Metanephros (tissue), 1 donor: Measurements from ENCODE around the gene FGF22. TPM values are rescaled to one million over a fixed set of nuclear protein-coding genes. Genes with fewer than 3 reads are reported as not detected.

Source experiments
- total RNA-seq: library from RNA; depleted of rRNA; stranded (reverse); fragments of >200 nt; gene quantifications from one replicate; pipeline ENCODE4 v1.2.3, GENCODE V29; 2014

The FGF22 gene
- total RNA-seq, result 0.88 TPM

GRCh38 chr19:639253-640160 lies at the start of gene FGF22:
Gene FGF22 (plus strand): TSS chr19:639879. CDS start chr19:639926, 47 bp downstream.

GRCh38 chr19:633068-633785 lies 6.5 kb upstream of the FGF22 start, which contains the start of gene POLRMT:
Gene POLRMT (minus strand): TSS chr19:633537. CDS start chr19:633512, 25 bp downstream.

GRCh38 chr19:662962-663681 lies 23.4 kb downstream of the FGF22 start, which contains the start of gene RNF126:
Gene RNF126 (minus strand): TSS chr19:663214. CDS start chr19:663121, 93 bp downstream.

GRCh38 chr19:676339-677105 lies 36.8 kb downstream of the FGF22 start, which contains the start of gene FSTL3:
Gene FSTL3 (plus strand): TSS chr19:676392. CDS start chr19:676424, 32 bp downstream.

Other genes starting within 250 kb of the FGF22 start
- gene C2CD4C, start 230.7 kb upstream of the FGF22 start, total RNA-seq, result 1.6 TPM
- 30.6 TPM for gene SHC2, start 178.8 kb upstream of the FGF22 start, total RNA-seq
- gene MADCAM1, start 143.4 kb upstream of the FGF22 start, total RNA-seq, result 3.6 TPM
- gene TPGS1, start 132.4 kb upstream of the FGF22 start, total RNA-seq, result 30.3 TPM
- 72.5 TPM for gene CDC34, start 108.1 kb upstream of the FGF22 start, total RNA-seq
- gene GZMM, start 95.8 kb upstream of the FGF22 start, total RNA-seq, result 1.2 TPM
- gene BSG, start 67.3 kb upstream of the FGF22 start, total RNA-seq, result 363 TPM
- 0.53 TPM for gene HCN2, start 50.0 kb upstream of the FGF22 start, total RNA-seq
- gene POLRMT, start 6.3 kb upstream of the FGF22 start, total RNA-seq, result 30.9 TPM
- gene RNF126, start 23.3 kb downstream of the FGF22 start, total RNA-seq, result 27.6 TPM
- gene FSTL3, start 36.5 kb downstream of the FGF22 start, total RNA-seq, result 29.4 TPM
- gene PRSS57, start 55.6 kb downstream of the FGF22 start, total RNA-seq, result 3.1 TPM
- gene PALM, start 69.1 kb downstream of the FGF22 start, total RNA-seq, result 74.6 TPM
- 10.3 TPM for gene MISP, start 111.2 kb downstream of the FGF22 start, total RNA-seq
- gene PTBP1, start 157.6 kb downstream of the FGF22 start, total RNA-seq, result 301 TPM
- gene PLPPR3, start 182.1 kb downstream of the FGF22 start, total RNA-seq, result 10.9 TPM
- 30.4 TPM for gene AZU1, start 188.0 kb downstream of the FGF22 start, total RNA-seq
- 93.5 TPM for gene PRTN3, start 201.1 kb downstream of the FGF22 start, total RNA-seq
- gene ELANE, start 212.4 kb downstream of the FGF22 start, total RNA-seq, result 59.8 TPM
- 16.5 TPM for gene CFD, start 219.8 kb downstream of the FGF22 start, total RNA-seq